SIG-M5 treated with dmso at 0.1 percent for 504 hours (cell line): Measurements from ENCODE around the gene EBLN2.

Experiments
- DNase-seq: peaks from one replicate; lab custom pipeline; 2025; ENCODE audit not compliant: unreplicated experiment; lab: John Stamatoyannopoulos, UW

EBLN2 gene

GRCh38 chr3:73061416-73061815 is at the start of gene EBLN2:
Gene EBLN2, plus strand, starts transcription at chr3:73061659. Its CDS starts 423 bp downstream, at chr3:73062082.
- no peak for DNase-seq

DNA sequence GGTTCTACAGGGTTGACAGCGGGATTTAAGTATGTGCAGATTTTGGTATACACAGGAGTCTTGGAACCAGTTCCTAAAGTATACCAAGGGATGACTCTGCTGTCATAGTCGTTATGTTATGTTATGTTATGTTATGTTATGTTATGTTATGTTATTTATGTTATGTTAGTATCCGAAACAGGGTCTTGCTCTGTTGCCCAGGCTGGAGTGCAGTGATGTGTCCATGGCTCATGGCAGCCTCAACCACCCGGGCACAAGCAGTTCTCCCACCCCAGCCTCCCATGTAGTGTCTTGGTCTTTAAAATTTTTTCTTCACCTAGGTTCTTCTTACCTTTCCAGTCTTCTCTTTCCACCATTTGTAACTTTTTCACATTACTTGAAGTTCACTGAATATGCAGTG is 43.2 kb upstream of the EBLN2 start:
- no peak for DNase-seq

DNA sequence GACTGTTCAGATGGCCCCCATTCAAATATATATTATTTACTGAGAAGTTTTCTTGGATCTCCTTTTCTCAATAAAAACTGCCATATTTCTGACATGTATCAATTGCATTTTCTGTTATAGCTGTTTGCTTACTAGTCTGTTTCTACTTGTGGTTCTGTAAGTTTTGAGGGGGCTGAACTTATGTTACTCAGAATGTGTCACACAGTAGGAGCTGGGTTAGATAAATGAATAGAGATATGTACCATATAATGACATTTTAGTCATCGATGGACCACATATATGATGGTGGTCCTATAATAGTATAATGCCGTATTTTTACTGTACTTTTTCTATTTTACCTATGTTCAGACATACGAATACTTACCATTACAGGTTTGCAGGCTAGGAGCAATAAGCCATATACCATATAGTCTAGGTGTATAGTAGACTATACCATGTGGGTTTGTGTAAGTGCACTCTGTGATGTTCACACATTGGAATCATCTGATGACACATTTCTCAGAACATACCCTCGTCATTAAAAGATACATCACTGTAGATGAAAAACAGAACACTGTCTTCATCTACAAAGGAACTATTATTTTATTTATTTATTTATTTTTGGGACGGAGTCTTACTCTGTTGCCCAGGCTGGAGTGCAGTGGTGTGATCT is 42.5 kb upstream of the EBLN2 start:
- DNase-seq: no peak

DNA sequence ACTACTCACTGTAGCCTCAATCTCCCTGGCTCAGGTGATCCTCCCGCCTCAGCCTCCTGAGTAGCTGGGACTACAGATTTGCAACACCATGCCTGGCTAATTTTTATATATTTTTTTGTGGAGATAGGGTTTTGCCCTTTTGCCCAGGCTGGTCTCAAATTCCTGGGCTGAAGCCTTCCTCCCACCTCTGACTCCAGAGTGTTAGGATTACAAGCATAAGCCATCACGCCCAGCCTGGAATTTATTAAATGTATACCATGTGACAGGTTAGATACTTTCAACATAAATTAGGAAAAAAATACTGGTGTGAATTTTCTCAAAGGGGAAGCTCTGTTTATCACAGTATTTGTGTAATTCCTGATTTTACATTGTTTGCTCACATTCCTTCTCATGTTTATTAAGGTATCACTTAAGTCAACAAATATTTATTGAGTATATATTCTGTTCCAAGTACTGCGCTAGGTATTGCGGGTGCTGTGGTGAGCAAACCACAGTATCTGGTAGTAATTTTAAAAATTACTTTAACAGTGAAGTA is 40.1 kb upstream of the EBLN2 start:
- no peak for DNase-seq

- no peak for DNase-seq
Measured at GRCh38 chr3:73024836-73025235, 36.6 kb upstream of the EBLN2 start.

GRCh38 chr3:73026111-73026759 is 35.2 kb upstream of the EBLN2 start:
- DNase-seq: no peak

GRCh38 chr3:73026760-73027113 is 34.7 kb upstream of the EBLN2 start:
- DNase-seq: no peak

- no peak for DNase-seq
Measured at GRCh38 chr3:73028803-73029202, 32.7 kb upstream of the EBLN2 start.

DNA sequence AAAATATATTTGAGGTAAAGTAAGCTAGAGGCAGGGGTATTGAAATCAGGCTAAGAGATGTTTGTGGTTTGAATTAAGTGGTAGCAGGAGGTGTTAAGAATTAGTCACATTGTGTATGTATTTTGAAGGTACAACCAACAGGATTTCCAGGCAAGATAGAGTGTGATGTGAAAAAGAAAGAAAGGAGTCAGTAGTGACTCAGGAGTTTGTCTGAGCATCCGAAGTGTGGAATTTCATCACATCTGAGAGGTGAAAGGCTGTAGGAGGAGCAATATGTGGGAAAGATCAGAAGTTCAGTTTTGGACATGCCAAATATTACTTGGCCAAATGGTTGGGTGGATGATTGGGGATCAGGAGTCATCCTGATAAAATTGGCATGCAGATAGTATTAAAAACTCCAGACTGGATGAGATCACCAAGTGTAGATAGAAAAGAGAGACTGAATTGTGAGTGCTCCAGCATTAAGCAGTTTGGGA is 32.1 kb upstream of the EBLN2 start:
- peak; percentile 24 for DNase-seq

GRCh38 chr3:73030073-73030597 is 31.3 kb upstream of the EBLN2 start:
- no peak for DNase-seq

- DNase-seq: no peak
Measured at GRCh38 chr3:73031573-73032103, 29.8 kb upstream of the EBLN2 start.

GRCh38 chr3:73036694-73037591 is 24.5 kb upstream of the EBLN2 start:
- no peak for DNase-seq

GRCh38 chr3:73041537-73041936 is 19.9 kb upstream of the EBLN2 start:
- DNase-seq: no peak

GRCh38 chr3:73043414-73043813 is 18.0 kb upstream of the EBLN2 start:
- DNase-seq: no peak

DNA sequence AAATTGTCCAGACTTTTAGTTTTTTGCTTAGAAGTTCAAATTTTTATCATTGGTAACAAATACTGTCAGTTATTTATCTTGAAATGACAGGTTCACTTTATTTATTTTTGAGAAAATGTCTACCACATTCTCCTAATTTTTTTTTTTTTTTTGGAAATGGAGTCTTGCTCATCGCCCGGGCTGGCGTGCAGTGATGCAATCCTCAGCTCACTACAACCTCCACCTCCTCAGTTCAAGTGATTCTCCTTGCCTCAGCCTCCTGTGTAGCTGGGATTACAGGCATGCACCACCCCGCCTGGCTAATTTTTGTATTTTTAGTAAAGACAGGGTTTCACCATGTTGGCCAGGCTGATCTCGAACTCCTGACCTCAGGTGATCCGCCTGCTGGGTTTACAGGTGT is 16.1 kb upstream of the EBLN2 start:
- no peak for DNase-seq

GRCh38 chr3:73046195-73046594 is 15.3 kb upstream of the EBLN2 start:
- DNase-seq: no peak

- no peak for DNase-seq
Measured at GRCh38 chr3:73049319-73049718, 12.1 kb upstream of the EBLN2 start.

GRCh38 chr3:73052857-73053256 is 8.6 kb upstream of the EBLN2 start:
- DNase-seq: no peak

- no peak for DNase-seq
Measured at GRCh38 chr3:73055583-73055982, 5.9 kb upstream of the EBLN2 start.

DNA sequence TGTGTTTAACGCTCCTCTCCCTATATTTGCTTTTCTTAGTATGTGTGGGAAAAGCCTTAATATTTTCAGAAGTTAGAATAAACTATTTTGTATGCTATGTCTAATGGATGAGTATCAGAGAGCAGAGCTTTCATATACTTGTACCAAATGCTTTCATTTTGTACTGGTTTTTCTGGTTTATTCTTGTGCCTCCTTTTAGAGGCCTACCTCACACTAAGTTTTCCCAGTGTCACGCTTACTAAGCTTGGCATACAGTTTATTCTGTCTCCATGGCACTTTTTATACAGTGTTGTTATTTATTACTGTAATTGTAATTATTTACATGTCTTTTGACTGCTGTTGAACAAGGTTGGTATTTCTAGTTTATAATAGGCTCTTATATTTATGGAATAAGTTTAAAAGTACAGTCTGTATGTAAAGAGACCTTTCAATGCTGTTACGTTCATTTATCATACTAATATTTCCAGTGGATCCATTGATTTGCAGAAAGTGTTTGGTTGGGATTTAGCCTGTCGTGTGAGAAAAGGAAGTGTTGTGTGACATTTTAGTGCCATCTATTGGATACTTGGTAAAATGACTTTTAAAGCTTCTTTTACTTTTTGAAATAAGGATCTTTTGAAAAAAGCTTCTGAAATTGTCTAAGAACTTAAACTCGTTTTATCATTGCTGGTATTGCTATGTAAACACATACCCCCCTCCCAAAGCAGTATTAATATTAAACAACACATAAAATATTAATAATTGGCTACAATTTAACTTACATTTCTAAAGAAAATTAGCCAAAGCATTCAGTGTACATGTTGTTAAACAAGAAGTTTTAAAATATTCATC is 5.2 kb upstream of the EBLN2 start:
- peak; percentile 59 for DNase-seq
